Measurements from ENCODE around the gene RARA.

- TF ChIP-seq CTCF (IDR thresholded peaks at IDR 0.05) (no peak), POLR2A (IDR thresholded peaks at IDR 0.05) (no peak)
Observed at GRCh38 chr17:40338058-40338457, 29.1 kb downstream of the RARA start.

All from right lobe of liver (tissue), 4 donors.